GM12872 (cell line): ENCODE measurements around the gene CREBBP.

Experiments used
- TF ChIP-seq, protein P1 (sequence below): IDR thresholded peaks from 3 replicates; pipeline ENCODE4 v1.5.1; 2011; ENCODE audit warnings: low read depth, mild to moderate bottlenecking, low read length, moderate library complexity; ENCODE audit not compliant: insufficient read depth

CREBBP gene

DNA sequence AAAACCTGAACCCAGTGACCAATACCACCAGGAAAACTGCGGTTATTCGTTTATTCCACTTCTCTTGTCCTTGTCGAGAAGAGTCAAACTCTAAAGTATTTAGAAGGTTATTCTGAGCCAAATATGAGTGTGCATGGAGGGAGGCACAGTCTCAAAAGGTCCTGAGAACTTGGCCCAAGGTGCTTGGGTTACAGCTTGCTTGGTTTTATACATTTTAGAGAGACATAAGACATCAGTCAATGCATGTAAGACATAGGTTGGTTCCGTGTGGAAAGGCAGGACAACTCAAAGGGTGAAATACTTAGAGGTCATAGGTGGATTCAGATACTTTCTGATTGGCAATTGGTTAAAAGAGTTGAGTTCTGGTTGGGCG is 162.5 kb downstream of the CREBBP start:
- TF ChIP-seq, protein P1, sequence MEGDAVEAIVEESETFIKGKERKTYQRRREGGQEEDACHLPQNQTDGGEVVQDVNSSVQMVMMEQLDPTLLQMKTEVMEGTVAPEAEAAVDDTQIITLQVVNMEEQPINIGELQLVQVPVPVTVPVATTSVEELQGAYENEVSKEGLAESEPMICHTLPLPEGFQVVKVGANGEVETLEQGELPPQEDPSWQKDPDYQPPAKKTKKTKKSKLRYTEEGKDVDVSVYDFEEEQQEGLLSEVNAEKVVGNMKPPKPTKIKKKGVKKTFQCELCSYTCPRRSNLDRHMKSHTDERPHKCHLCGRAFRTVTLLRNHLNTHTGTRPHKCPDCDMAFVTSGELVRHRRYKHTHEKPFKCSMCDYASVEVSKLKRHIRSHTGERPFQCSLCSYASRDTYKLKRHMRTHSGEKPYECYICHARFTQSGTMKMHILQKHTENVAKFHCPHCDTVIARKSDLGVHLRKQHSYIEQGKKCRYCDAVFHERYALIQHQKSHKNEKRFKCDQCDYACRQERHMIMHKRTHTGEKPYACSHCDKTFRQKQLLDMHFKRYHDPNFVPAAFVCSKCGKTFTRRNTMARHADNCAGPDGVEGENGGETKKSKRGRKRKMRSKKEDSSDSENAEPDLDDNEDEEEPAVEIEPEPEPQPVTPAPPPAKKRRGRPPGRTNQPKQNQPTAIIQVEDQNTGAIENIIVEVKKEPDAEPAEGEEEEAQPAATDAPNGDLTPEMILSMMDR, result no peak

DNA sequence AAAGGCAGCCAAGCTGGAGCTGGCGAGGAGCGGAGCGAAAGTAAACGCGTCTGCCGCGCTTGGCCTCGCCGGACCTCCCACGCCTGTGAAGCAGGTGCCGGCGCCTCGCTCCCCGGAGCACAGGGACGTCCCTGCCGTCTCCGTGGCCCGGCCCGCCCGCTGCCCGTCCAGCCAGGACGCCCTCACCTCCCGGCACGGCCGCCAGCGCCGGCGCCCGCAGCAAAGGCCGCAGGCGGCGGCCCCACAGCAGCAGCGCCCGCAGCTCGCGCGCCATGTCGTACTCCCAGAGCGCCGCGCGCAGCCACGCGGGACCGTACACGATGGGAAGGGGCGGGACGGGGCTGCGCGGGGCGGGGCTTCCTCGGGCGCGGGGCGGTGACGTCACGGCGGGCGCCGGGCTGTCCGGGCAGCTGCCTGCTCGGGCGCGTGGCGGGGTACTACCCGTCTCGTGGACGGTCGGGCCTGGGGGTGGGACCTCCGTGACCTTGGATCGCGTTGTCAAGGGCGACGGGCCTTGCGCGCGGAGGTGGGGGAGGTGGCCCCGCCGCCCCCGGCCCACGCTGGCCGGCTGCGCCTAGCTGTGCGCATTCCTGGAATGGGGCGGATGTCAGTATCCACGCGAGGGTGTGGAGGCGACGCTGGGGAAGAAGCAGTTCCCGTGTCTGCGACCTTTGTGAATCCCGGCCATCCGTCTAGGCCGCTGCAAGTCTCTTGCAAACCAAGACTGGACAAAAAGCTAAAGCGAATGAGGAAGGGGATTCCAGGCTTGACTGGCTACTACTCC is 163.1 kb downstream of the CREBBP start, which contains the start of gene TRAP1:
Gene TRAP1, minus strand, starts transcription at position 290 of the 784 bp plus-strand sequence. Its CDS starts 16 bp downstream, at position 274.
- TF ChIP-seq, protein P1, result no peak

DNA sequence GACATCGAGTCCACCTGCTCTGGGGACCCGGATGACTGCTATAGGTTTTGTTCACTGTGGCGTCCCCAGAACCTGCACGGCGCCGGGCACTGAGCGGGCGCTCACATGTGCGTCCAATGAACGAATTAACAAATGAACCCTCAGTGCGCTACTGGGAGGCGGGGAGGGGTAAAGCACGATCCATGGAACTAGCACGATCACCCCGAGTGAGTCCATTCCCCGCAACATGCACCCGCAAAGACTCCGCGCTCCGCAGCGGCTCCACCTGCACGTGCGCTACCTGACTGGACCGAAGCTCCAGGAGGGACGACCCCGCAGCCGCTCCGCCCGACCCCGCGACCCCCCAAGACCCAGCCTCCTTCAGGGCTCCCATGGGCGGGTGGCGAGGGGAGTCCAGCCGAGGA is 163.7 kb downstream of the CREBBP start:
- TF ChIP-seq, protein P1, result no peak

DNA sequence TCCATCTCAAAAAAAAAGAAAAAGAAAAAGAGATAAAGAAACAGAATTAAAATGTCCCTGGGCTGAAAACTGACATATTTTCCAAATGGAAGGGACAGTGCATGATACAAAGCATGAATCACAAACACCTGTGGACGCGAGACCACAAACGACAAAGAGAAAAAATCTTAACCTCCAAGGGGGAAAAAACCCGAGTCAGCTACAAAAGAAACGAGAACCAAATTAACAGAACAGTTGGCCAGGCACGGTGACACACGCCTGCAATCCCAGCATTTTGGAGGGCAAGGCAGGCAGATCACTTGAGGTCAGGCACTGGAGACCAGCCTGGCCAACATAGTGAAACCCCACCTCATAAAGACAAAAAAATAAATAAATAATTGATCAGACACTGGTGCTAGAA is 165.1 kb downstream of the CREBBP start:
- TF ChIP-seq, protein P1, result no peak

DNA sequence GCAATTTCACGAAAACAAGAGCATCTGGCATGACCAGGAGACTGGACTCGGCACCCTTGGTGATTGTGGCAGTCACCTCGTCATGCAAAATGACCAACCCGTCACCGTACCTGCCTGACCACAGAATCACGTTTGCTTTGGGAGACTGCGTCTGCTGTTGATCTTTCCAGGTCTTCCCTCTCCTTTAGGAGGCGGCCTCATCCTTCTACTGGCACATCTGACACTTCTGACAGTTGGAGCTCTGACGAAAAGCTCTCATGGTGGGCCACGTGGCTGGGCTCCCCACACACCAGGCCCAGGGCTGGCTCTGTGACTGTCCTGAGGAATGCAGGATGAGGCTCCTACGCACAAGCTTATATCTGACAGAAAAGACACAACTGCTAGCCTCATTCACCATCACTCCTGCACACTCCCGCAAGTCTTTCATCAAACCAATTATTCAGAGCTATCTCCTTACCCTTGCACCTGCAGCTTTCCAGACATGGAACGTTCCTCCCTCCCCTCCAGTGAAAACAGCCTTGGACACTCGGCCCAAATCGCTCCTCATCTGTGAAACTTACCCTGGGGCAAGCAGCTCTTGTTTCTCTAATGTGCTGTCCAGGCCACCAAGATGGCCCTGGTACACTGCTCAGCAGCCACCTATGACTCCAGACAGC is 166.8 kb downstream of the CREBBP start:
- TF ChIP-seq, protein P1, result no peak

DNA sequence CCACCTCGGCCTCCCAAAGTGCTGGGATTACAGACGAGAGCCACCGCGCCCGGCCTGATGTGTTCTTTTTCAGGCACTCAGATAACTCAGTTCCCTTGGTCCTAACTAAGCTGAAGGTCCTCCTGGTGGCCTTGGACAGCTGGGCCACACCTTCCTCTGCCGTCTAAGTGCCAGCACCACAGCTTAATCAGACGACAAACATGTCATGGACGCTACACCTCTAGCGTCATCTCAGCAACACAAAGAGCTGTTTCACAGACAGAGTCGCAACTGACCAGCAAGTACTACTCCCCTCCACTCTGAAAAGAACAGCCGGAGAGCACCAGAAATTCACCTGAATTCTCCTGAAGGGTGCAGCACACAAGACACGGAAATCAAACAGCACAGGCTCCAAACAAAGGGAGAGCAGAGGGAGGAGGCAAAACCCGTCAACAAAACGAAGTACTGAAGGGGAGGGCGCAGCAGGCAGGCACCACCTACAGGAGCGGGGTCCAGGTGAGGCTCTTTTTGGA is 167.6 kb downstream of the CREBBP start:
- TF ChIP-seq, protein P1, result no peak

DNA sequence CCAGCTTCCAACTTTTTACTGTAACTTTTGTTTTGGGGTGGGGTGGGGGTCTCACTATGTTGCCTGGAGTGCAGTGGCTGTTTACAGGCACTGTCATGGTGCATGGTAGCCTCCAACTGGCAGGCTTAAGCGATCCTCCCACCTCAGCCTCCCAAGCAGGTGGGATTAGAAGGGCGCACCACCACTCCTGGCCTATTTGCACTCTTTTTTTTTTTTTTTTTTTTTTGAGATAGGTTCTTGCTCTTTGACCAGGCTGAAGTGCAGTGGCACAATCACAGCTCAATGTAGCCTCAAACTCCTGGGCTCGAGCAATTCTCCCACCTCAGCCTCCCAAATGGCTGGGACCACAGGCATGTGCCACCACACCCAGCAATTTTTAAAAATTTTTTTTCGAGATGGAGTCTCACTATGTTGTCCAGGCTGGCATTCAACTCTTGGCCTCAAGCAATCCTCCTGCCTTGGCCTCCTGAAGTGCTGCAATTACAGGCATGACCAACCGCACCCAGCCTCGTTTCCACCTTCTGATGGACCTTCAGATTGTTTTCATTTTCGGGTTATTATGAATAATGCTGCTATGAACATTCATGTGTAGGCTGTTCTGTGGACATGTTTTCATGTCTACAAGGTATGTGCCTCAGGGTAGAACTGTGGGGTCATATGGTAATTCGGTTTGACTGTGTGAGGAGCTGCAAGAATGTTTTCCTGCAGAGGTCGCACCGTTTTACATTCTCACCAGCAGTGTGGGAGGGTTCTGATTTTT is 174.1 kb downstream of the CREBBP start:
- TF ChIP-seq, protein P1, result no peak
